Sigmoid colon (tissue), 7 donors: ENCODE data around the gene HOXD3. TPM values are rescaled to one million over a fixed set of nuclear protein-coding genes. Genes with fewer than 3 reads are reported as not detected.
A peak's percentile ranks its signal among the peaks of the same experiment; 100 is the strongest.

ENCODE experiments used
- DNase-seq: peaks from one replicate; pipeline ENCODE4 v3.0.0-alpha.2; 2019
- H3K27ac ChIP-seq, 4 donors: fragments of 200-600 bp; sonication (generic); one replicate each; pipeline ENCODE4 v1.5.1; 2016 to 2019; ENCODE audit warnings: mild to moderate bottlenecking in 1 of 4
- H3K27me3 ChIP-seq, 3 donors: fragments of 200-600 bp; sonication (generic); one replicate each; pipeline ENCODE4 v1.5.1; 2019; ENCODE audit warnings: mild to moderate bottlenecking in 1 of 3
- H3K36me3 ChIP-seq, 4 donors: fragments of 200-600 bp; sonication (generic); one replicate each; pipeline ENCODE4 v1.5.1; 2016 to 2019
- H3K4me1 ChIP-seq, 4 donors: fragments of 200-600 bp; sonication (generic); one replicate each; pipeline ENCODE4 v1.5.1; 2017 to 2019
- H3K4me3 ChIP-seq, 4 donors: fragments of 200-600 bp; sonication (generic); one replicate each; pipeline ENCODE4 v1.5.1; 2017 to 2019; ENCODE audit warnings: mild to moderate bottlenecking in 2 of 4, moderate library complexity in 1 of 4
- H3K9me3 ChIP-seq, 4 donors: fragments of 200-600 bp in 3 of 4; sonication (generic) in 3 of 4; one replicate each; pipeline versions ENCODE4 v1.5.1 to v1.6.1; 2013 to 2019
- EP300 ChIP-seq, 4 donors: sonication (generic); formaldehyde crosslinking; IDR thresholded peaks; one replicate each; pipeline ENCODE4 v1.6.1; 2017; ENCODE audit warnings: antibody characterized with exemption in 4 of 4
- POLR2A ChIP-seq, 2 donors: fragments of 450-650 bp; IDR thresholded peaks; one replicate each; pipeline ENCODE4 v1.6.1; 2016; ENCODE audit warnings: antibody characterized with exemption in 2 of 2, mild to moderate bottlenecking in 2 of 2, moderate library complexity in 2 of 2
- POLR2AphosphoS5 ChIP-seq, 4 donors: sonication (generic); formaldehyde crosslinking; IDR thresholded peaks; one replicate each; pipeline ENCODE4 v1.6.1; 2017; ENCODE audit warnings: antibody characterized with exemption in 4 of 4
- WGBS, 2 donors: extraction: QIAGEN DNeasy Blood & Tissue Kit; methylation state at CpG; one replicate each; pipeline ENCODE4 v1.1.7; 2013; 5-methylcytosine and 5-hydroxymethylcytosine counted together
- intact Hi-C: fragments of 100-400 bp; cut with DNase I; formaldehyde crosslinking; loops from one replicate; pipeline ENCODE4 v1.15.1; 2023
- polyA plus RNA-seq, 3 donors: library from polyadenylated mRNA; stranded (reverse); fragments of 200-250 nt; gene quantifications; one replicate each; pipeline ENCODE4 v1.2.3, GENCODE V29; 2013
- total RNA-seq, 4 donors: library from RNA; depleted of rRNA; stranded (reverse); fragments of >200 nt; gene quantifications; one replicate each; pipeline ENCODE4 v1.1.0, GENCODE V29; 2016
- TF ChIP-seq, protein P1 (sequence below), 4 experiments: fragments of 450-650 bp in 3 of 4; fragments of 200-600 bp in 1 of 4; IDR thresholded peaks; one replicate each; pipeline ENCODE4 v1.5.1; 2016 to 2019; ENCODE audit warnings: antibody characterized with exemption in 4 of 4, mild to moderate bottlenecking in 3 of 4, moderate library complexity in 2 of 4
- donor health status: healthy with polysubstance abuse.
- donor health status: Bipolar disorder and iron deficiency.
- donor health status: healthy.

Gene HOXD3
- total and polyA plus RNA-seq, 7 donors, result 0.60 to 4.6 (median 1.4) TPM

DNA sequence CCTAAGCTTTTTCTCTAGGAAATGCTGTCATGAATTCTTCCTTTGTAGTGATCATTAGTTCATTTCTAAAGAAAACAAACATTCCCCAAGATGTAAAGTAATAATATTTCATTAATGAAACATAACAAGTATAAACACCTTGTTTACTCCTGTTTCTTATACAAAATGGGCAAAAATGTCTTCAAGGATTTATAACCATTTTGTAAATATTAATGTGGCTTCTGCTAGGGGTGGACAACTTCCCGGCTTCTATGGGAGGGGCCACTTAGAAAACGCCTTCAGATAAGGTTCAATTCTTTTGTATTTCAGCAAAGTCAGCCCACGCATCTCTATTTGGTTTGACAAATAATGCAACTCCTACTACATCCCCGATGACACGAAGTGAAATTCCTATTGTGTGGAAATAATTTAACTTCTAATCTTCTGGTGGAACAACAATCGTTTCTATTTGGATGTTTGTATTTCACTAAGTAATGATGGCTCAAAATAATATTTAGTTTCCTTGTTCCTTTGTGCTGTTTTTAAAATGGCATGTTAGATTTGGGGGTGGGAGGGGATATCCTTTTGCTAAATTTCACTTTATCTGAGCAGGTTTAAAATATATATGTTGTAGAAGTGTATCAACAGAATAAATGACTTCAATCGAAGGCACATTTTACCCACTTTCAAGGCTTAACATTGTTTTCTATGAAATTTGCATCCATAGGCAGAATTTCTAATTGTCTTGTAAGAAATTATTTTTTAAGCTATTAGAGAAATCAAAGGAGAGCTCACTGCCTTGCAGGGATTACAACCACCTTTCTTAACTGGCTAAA, 16.7 kb downstream of the HOXD3 start:
- no peak overlapping the region for H3K27ac ChIP-seq
- intact Hi-C loops, result no loop called here
- DNase-seq, result no peak
- TF ChIP-seq POLR2A (IDR thresholded peaks at IDR 0.05), result no peak
- TF ChIP-seq, protein P1, sequence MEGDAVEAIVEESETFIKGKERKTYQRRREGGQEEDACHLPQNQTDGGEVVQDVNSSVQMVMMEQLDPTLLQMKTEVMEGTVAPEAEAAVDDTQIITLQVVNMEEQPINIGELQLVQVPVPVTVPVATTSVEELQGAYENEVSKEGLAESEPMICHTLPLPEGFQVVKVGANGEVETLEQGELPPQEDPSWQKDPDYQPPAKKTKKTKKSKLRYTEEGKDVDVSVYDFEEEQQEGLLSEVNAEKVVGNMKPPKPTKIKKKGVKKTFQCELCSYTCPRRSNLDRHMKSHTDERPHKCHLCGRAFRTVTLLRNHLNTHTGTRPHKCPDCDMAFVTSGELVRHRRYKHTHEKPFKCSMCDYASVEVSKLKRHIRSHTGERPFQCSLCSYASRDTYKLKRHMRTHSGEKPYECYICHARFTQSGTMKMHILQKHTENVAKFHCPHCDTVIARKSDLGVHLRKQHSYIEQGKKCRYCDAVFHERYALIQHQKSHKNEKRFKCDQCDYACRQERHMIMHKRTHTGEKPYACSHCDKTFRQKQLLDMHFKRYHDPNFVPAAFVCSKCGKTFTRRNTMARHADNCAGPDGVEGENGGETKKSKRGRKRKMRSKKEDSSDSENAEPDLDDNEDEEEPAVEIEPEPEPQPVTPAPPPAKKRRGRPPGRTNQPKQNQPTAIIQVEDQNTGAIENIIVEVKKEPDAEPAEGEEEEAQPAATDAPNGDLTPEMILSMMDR (IDR thresholded peaks at IDR 0.05), result no peak
- no peak for TF ChIP-seq EP300 (IDR thresholded peaks at IDR 0.05)
- TF ChIP-seq POLR2AphosphoS5 (IDR thresholded peaks at IDR 0.05), result no peak
- H3K4me1 ChIP-seq, result peaks cover 0 to 29% (median 25%) of the 10 kb centered on the region in 4 donors
- no peak overlapping the region for H3K4me3 ChIP-seq
- H3K9me3 ChIP-seq, result no peaks in the 10 kb centered on the region
- peaks cover 61 to 100% (median 93%) of the 10 kb centered on the region in 3 donors for H3K27me3 ChIP-seq
- WGBS, 2 donors, result 11 to 22% methylated on average over 7 of the region's 7 CpGs
- no peaks in the 10 kb centered on the region for H3K36me3 ChIP-seq

DNA sequence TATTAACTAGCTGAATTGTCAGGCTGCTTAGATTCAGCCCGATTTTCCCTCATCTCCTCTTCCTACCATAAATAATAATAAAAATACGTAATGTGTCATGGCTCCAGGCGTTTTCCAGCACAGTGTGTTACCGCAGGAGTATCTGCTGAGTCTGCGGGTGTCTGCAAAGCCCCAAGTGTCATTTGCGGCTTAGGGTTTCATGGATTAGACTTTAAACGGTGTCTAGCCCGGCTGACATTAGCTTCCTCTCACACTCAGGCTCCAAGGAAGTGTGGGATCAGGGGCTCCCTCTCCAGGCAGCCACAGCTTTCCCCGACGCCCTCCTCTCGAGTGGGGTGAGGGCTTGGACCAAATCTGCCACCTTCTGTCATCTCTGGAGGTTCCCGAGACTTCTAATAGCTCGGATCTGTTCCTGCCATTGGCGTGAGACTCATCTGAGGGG, 17.3 kb downstream of the HOXD3 start:
- H3K27me3 ChIP-seq, result peaks cover 64 to 100% (median 93%) of the 10 kb centered on the region in 3 donors
- TF ChIP-seq, protein P1 (IDR thresholded peaks at IDR 0.05), result no peak
- no peak for TF ChIP-seq POLR2A (IDR thresholded peaks at IDR 0.05)
- TF ChIP-seq POLR2AphosphoS5 (IDR thresholded peaks at IDR 0.05), result no peak
- TF ChIP-seq EP300 (IDR thresholded peaks at IDR 0.05), result no peak
- peaks cover 0 to 29% (median 25%) of the 10 kb centered on the region in 4 donors for H3K4me1 ChIP-seq
- no peak for DNase-seq
- H3K27ac ChIP-seq, result no peak overlapping the region
- WGBS, 2 donors, result 7 to 13% methylated on average over 14 of the region's 14 CpGs
- intact Hi-C loops, result no loop called here
- H3K4me3 ChIP-seq, result no peak overlapping the region
- no peaks in the 10 kb centered on the region for H3K9me3 ChIP-seq
- H3K36me3 ChIP-seq, result no peaks in the 10 kb centered on the region

DNA sequence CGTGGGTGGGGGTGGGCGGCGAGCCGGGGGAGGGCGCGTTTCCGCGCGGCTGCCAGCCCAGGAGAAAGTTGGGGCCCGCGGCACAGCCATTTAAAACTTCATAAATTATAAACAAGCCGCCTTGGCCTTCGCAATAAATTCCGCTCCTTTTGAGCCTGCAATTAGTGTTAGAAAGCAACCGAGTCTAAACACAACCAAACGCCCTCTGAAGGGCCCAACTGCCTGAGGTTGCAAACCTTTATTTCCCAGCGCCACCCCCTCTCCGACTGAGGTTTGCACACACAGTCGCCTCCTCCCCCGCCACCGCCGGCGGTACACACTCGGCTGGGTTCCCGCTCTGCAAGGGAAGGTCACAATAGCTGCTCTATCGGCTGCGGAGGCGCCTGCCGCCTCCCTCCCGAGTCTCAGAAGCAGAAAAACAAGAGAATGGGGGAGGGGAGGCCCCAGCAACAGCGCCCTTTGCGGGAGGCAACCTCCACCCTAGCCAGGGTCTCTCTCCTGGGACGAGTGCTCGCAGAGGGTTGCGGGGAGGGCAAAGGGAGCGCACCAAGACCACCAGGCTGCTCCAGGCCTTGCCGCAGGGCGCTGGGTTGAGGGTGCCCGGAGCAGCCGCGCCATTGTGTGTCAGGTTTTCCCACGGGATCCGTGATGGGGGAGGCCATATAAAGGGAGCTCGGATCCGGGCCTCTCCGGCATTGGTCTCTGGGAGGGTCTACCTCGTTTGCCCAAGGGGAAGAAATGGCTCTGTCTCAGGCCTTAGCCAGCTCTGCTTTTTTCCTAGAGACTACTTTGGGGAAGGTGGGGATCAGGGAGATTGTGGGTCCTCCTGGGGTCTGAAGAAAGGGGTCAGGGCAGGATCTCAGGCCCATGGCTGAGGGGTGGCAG, 18.0 kb downstream of the HOXD3 start:
- intact Hi-C loops, result no loop called here
- peak overlapping the region in 1 of 4 donors; percentile 19 for H3K27ac ChIP-seq
- WGBS, 2 donors, result 26 to 27% methylated on average over 47 of the region's 47 CpGs
- H3K4me3 ChIP-seq, result no peak overlapping the region
- no peaks in the 10 kb centered on the region for H3K9me3 ChIP-seq
- no peak for TF ChIP-seq POLR2A (IDR thresholded peaks at IDR 0.05)
- TF ChIP-seq, protein P1 (IDR thresholded peaks at IDR 0.05), result peak in 1 of 4 experiments; percentile 8
- DNase-seq, result no peak
- peaks cover 64 to 100% (median 91%) of the 10 kb centered on the region in 3 donors for H3K27me3 ChIP-seq
- peaks cover 0 to 29% (median 25%) of the 10 kb centered on the region in 4 donors for H3K4me1 ChIP-seq
- no peaks in the 10 kb centered on the region for H3K36me3 ChIP-seq

DNA sequence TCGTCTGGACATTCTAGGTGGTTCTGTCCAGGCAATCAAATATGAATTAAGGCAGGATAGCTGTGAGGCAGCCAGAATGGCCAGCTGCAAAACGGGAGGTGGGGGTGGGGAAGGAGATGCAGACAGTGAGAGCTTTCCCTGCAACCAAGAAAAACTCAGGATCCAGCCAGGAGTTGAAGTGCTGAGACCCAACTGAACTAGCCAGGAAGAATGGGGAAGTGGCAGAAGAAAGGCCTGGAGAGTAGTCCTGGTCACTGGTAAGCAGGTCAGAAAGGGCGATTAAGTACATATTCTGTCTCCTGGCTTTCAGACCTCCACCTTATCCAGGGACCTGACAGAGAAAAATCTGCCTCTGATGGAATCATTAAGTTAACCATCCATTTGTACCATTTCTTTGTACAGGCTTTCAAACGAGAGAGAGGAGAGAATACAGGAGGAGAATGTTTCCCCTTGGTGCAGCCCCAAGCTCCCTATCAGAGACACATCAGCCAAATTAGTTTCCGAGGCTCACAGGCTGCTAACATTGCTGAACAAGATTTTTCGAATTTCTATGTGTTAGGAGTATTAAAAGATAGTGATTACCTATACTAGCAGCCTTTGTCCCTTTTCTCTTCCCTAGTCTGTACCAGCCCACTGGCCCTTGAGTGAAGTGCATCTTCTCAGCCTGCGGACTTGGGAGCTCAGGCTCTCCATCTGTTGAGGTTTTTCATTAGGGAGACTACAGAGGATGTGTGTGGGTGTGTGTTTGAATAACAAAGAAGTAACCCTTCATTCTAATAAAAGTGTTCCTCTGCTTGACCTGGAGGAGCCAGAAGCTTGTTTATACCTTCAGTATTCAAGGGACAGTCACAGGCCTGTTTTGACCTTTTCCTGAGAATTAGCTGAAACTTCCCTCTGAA, 18.9 kb downstream of the HOXD3 start:
- Histone ChIP-seq H3K4me1 (peaks cover 0 to 29% (median 25%) of the 10 kb centered on the region in 4 donors), H3K36me3 (no peaks in the 10 kb centered on the region), H3K27ac (no peak overlapping the region), H3K9me3 (no peaks in the 10 kb centered on the region), H3K27me3 (peaks cover 64 to 100% (median 88%) of the 10 kb centered on the region in 3 donors), H3K4me3 (no peak overlapping the region)
- 73 to 77% methylated on average over 7 of the region's 7 CpGs for WGBS, 2 donors
- TF ChIP-seq POLR2A (IDR thresholded peaks at IDR 0.05) (no peak), POLR2AphosphoS5 (IDR thresholded peaks at IDR 0.05) (no peak), EP300 (IDR thresholded peaks at IDR 0.05) (no peak)
- TF ChIP-seq, protein P1 (IDR thresholded peaks at IDR 0.05), result no peak
- no peak for DNase-seq
- intact Hi-C loops, result no loop called here
